GOT3 (cell line): ENCODE results near the gene POMC.
"Not testable (repeated sequence)": the region's sequence is repeated elsewhere in the genome, so short reads cannot be mapped to it uniquely, and the experiment has no call there.

ENCODE experiments used
- DNase-seq: peaks from one replicate; lab custom pipeline; 2025; ENCODE audit warnings: mixed read lengths; lab: John Stamatoyannopoulos, UW

POMC gene

GRCh38 chr2:25132299-25132635 is 36.1 kb downstream of the POMC start:
- DNase-seq: no peak

DNA sequence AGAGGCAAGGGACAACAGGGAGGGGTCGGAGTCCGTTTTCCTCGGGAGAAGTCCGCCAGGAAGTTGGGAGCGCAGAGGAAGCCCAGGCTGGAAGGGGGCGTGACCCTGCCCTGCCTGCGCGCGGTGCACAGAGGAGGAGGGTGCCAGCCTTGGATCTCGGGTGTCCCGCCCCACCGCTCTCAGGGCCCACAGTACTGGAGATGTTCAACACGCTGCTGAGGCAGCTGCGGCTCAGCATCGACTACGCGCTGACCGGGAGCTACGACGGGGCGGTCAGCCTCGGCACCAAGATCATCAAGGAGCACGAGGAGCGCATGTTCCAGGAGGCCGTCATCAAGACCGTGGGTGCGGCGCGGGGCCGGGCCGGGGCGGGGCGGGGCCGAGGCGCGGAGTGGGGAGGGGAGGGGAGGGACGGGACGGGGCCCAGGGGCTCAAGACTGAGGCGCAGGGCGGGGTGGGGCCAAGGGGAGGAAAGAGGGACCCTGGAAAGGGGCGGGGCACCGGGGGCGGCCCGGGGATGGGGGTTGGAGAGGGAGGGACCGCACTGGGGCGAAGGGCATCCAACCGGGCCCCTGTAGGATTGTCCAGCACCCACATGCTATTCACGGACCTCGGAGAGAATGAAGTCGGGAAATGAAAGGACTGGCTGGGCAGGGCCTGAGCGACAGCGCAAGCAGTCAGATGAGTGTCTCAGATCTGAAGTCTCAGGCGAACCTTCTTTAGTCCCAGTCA is 36.6 kb downstream of the POMC start:
- no peak for DNase-seq

- DNase-seq: no peak
These were observed 37.2 kb downstream of the POMC start for GRCh38 chr2:25131253-25131566.

DNA sequence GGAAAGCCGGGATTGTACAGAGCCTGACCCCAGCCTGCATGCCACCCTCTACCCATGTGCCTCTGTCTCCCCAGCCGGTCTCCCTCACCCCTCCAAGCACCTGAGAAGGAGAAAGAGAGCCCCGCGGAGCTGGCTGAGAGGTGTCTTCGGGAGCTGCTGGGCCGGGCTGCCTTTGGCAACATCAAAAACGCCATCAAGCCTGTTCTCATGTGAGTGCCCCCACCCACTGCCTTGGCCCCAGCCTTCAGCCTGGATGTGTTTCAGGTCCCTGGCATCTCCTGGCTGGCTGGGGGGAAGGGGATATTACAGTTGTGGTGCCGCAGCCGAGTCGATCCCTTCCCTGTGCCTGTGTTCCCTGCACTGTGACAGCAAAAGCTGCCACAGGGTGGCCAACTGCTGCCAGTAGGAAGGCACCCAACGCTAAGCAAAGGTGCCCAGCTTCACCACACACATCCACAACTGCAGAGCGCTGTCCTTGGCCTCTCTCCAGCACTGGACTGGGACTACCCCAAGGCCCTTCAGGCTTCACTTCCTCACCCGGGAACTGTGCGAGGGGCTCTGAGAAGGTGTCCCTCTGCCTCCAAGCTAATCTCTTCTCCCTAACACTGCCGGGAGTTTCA is 38.4 kb downstream of the POMC start:
- DNase-seq: no peak

GRCh38 chr2:25127646-25128045 is 40.7 kb downstream of the POMC start:
- no peak for DNase-seq

DNA sequence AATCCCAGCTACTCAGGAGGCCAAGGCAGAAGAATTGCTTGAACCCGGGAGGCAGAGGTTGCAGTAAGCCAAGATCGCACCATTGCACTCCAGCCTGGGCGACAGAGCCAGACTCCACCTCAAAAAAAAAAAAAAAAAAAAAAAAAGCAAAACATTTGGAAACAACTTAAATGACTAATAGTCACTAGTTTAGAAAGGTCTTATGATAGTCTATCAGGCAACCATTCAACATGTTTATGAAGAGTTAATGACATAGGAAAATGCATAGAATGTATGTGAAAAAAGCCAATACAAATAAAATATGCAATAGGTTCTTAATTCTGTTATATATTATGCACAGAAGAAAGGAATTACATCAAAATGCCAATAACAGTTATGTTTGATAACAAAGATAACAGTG is 41.3 kb downstream of the POMC start:
- not testable (repeated sequence) for DNase-seq

DNA sequence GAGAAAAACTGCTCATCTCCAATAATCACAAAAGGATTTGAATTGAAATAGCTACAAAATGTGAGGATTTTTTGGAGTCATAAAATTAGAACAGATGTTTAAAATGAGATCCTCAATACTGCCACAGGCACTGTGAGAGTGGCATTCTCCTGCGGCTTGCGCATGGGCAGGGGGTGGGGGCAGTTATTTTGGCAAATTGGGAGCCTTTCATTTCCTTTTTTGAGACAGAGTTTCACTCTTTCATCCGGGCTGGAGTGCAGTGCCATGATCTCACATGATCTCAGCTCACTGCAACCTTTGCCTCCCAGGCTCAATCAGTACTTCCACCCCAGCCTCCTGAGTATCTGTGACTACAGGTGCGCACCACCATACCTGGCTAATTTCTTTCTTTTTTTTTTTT is 42.4 kb downstream of the POMC start:
- no peak for DNase-seq

DNA sequence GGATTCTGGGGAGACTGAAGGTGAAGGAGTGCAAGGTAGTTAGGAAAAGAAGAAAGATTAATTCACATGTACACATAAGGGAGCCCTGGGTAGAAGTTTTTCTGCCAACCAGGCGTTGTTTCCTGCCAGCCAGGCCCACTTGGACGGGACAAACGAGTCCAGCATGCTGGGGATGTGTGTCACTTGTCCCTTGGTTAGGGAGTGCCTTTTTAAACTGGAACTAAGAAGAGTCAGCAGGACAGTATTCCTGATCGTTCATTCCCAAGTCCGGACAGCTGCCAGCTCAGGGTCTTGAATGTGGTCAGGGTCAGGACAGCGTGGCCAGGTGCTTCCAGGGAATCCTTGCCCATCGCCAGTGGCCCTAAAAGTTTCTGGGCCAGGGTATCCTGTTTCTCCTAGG is 43.2 kb downstream of the POMC start:
- no peak for DNase-seq

DNA sequence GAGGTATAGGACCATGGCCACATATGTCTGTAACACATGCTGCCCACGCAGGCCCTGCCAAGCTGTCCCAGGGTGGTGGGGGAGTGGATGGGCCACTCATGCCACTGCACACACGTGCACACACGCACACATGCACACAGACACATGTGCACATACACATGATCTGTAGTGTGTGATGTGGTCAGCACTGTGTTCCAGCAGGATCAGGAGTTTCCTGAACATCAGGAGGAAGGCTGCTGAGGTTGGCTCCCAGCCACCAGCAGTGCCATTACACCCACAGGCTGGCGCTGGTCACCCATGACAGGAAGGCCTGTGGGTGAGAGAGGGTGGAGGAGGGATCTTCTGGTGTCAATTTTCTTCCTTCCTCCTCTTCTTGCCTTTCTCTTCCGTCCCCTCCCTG is 44.7 kb downstream of the POMC start:
- DNase-seq: no peak

DNA sequence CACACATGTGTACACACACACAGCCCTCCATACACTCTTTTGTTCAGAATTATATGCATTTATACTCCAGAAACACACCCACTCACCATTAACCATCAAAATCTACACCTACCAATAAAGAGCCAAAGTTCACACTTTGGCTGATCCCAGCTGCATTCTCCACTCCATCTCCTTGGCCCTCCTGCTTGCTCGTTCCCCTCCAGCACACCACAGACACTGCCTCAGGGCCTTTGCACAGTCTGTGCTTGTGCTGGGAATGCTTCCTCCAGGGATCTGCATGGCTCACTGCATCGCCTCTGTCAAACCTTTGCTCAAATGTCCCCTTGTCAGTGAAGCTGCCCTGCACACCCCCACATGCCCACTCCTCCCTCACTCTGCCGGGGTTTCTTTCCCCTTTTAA is 46.0 kb downstream of the POMC start:
- DNase-seq: no peak

DNA sequence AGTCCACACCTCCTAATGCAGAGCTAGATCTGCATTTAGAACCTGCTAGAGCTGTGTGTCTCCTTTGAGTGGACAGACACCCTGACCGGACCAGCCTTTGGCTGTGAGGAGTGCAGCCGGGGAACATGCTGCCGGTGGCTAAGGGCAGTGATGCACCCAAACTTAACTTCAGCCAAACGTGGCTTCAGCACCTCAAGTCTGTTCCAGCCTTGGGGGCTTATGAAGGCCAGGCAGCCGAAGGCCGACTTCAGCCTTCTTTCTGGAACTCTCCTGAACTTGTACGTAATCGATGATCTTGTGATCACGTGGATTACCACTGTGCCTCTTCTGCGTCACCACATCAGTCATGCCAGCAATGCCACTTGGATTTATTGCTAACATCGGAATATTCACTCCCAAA is 49.1 kb downstream of the POMC start:
- DNase-seq: no peak

- no peak for DNase-seq
These were observed 51.4 kb downstream of the POMC start for GRCh38 chr2:25116956-25117355.

GRCh38 chr2:25115902-25116301 is 52.5 kb downstream of the POMC start:
- DNase-seq: no peak

DNA sequence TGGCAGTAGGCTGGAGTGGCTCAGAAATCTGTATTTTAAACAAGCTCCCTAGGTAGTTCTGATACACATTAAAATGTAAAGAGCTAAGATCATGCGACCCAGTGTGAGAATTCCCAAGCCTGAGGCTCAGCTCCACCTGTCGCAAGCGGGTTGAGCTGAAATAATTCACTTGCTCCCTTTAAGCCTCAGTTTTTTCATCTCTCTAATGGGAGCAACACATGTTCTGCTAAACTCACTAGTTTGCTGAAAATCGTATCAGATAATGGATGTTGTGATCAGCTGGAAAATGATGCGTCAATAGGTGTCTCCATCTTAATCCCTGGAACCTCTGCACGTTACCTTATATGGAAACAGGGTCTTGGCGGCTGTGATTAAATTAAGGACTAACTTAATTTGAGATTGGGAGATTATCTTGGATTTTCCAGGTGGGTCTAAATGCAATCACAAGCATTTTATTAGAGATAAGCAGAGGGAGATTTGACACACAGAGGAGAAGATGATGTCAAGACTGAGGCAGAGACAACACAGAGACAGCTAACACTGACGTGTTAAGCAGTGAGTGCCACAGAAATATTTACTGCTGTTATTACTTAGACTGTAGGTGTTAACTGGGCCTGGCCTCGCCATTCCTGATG is 53.0 kb downstream of the POMC start:
- no peak for DNase-seq

GRCh38 chr2:25112113-25112512 is 56.3 kb downstream of the POMC start:
- no peak for DNase-seq
